Fibroblast of upper back skin (primary cell): ENCODE data around the gene FBLIM1.
A peak's percentile ranks its signal among the peaks of the same experiment; 100 is the strongest.

Source experiments
- DNase-seq: peaks from one replicate; pipeline ENCODE4 v3.0.0-alpha.2; 2013

Gene FBLIM1

GRCh38 chr1:15748690-15749398, 9.8 kb upstream of the FBLIM1 start:
- no peak for DNase-seq

DNA sequence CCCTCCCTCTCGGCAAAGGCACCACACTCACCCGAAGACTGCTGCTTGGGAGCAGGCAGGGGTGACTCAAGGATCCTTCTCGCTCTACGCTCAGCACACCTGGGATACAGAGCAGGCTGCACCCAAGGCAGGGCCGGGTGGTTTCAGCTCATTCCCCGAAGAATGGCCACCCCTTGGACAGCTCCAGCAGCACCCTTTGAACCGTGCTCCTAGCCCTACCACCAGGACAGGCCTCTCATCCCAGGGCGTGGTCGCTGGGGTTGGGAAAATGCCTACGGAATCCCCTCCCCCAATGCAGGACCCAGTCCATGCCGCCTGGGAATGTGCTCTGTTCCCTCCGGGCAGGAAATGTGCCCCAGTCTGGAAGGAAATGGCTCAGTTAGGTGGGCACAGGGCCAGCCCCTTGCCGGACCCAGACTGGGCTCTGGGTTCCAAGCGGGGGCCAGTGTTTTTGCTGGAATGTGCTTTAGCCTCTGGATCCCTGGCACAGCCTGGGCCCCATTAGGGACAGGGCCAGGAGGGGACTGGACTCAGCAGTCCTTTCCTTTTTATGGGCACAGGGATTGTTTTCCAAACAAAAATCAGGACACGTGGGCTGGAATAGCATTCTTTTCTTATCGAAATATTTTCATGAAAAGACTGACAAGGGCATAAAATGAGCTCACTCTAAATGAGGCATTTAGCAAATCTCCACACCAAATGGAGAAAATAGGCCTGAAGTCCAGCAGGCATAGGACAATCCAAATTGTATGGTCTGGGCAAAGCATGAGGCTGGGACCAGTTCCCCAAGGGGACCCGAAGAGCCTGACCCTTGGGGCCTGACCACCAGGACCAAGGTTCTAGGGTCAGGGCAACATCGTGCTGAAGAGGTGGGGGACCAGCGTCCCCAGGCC, 8.9 kb upstream of the FBLIM1 start:
- peak; percentile 25 for DNase-seq

DNA sequence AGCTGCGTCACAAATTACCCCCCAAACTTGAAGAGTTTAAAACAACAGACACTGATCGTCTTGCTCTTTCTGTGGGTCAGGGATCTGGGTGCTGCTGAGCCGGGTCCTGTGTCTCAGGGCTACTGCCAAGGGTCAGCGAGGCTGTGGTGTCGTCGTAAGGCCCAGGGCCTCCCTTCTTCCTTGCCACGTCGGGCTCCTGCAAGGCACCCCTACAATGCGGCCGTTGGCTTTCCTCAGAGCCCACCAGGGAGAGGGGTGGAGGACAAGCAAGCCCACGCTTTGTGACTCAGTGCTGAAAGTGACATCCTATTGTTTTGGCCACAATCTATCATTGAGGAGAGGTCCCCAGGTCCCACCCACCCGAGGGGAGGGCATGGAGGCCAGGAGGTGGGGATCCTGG, 7.7 kb upstream of the FBLIM1 start:
- DNase-seq, result no peak

- DNase-seq, result no peak
Measured at GRCh38 chr1:15751717-15752116, 6.9 kb upstream of the FBLIM1 start.

- no peak for DNase-seq
Measured at GRCh38 chr1:15753776-15754175, 4.8 kb upstream of the FBLIM1 start.

DNA sequence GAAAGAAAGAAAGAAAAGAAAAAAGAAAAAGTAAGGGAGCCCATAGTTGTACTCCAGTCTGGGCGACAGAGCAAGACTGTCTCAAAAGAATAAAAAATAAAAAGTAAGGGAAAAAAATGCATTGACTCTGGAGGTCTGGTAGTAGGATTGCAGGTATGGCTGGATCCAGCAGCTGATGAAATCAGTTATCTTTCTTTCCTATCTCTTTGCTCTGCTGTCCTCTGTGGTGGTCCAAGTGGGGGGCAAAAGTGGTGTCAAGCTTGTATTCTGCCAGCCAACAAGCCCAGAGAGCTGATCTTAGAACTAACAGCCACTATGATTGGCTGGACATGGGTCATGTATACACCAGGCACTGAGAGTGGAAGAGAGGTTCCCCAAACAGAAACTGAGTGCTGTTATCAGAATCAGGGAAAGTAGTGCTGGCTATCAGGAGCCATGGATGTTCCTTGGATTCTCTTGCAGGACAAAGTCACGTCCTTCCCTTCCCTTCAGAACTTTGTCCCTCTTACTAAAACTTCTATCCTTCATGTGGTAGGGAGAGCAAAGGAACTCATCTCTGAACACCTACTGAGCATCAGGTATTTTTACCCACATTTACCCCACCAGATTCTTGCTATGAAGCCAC, 3.5 kb upstream of the FBLIM1 start:
- DNase-seq, result no peak

GRCh38 chr1:15755646-15756040, 3.0 kb upstream of the FBLIM1 start:
- no peak for DNase-seq

DNA sequence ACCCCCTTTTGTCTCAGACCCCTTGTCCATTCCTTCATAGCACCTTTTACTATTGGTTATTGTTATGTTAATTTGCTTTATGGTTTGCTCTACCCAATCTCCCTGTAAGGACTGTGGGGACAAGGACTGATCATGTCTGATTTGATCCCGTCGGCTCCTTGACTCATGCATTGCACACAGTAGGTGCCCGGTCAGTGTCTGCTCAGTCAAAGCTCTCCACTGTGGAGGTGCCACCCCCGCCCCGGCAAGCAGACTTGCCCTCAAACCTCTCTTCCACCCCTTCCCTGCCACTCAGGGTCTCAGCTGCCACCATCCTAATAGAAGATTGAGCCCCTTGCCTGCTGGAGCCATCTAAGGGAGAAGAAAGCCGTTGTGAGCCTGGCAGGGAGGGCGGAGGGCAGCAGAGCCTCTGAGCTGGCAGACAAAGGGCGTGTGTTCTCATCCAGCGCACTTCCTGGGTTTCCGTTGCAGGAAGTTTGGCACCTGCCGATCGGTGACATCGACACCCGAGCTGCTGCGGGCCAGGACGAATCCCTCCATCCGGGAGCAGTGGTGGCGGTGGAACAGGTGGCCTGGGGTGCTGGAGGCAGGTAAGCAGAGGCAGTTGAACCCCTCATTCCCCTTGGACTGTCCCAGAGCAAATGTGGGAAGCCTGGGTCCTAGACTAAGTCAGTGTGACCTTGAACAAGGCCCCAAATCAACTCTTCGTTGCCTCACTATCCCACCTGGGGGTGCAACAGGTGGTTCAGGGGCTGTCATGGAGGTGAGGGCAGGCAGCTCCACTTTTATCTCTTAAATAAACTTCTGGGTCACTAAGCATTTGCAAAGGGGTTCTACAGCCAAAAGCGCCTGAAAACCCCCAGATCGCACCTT, 2.2 kb upstream of the FBLIM1 start:
- no peak for DNase-seq

DNA sequence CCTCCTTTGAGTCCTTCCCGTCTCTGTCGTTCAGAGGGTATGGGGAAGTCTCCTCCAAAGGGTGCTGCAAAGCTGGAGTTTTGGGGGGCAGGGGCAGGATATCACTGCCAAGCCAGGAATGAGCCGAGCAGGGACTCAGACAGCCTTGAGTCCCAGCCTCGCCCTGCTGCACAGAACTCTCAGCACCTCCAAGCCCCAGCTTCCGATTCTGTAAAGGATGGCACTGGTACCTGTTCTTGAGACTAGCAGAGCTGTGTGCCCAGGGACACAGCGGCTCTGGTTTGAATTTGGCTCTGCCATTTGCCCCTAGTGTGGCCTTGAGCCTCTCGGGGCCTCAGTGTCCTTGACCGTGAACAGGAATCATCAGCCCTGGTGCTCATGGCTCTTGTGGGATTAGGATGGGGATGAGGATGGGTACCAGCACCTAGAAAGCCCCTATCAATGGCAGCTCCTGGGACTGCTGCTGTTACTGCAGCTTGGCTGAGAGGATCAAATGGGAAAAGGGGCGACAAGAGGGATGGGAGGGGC, 1.5 kb upstream of the FBLIM1 start:
- DNase-seq, result no peak

DNA sequence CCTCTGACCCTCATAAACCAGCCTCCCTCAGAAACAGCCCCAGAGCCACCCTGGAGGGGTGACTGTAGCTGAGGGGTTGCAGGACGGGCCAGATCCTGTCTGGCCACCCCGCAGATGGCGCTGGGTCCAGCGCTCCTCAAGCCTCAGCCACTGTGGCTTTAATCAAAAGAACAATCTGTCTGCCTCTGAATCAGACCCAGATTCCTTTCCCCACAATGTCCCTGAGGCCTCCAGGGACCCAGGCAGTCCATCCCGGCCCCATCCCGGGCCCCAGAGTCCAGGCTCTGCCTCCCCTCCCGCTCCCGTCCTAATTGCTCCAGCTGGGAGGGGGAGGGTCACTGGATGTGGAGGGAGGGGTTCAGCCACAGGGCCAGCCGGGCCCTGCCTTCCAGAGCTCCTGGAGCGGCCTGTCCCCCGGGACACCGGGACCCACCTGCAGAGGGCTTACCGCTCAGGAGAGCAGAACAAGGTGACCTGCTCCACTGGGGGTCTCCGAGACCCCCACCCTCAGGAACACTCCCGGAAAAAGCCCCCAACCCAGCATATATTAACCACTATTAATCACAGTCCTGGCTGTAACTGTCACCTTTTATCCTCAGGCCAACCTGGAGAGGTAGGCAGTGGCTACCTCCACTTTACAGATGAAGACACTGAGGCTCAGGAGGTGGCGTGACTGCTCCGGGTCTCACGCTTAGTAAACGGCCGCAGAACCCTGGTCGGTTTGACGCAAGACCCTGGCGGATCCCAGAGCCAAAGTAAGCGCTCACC, 836 bp upstream of the FBLIM1 start:
- peak; percentile 53 for DNase-seq

DNA sequence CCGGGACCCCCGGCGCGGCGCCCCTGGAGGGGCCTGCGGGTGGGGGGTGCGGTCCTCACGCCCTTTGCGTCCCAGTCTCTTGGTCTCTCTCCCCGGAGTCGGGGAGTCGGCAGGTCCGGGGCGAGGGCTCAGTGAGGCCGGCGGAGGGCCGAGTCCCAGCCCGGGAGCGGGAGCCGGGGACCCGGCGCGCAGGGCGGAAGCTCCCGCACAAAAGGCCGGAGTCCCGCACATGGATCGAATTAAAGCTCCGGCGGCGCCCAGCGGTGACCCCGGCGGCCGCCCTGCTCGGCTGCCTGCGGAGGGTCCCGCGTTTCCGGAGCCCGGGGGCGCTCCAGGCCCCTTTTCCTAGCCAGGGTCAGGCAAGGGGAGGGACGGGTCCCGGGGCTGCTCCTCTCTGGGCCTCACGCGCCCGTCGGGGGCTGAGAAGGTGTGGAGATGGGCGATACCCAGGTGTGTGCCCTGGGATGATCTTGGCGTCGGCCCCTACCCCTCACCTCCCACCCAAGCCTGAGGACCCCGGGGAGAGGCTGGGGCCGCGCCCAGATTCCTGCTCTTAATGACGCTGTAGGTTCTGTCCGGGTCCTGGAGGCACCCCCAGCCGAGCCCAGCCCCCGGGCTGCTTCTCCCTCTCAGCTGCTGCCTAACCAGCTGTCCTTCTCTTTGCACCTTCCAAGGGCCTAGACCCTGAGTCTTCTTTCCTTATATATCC, 512 bp downstream of the FBLIM1 start:
- no peak for DNase-seq

DNA sequence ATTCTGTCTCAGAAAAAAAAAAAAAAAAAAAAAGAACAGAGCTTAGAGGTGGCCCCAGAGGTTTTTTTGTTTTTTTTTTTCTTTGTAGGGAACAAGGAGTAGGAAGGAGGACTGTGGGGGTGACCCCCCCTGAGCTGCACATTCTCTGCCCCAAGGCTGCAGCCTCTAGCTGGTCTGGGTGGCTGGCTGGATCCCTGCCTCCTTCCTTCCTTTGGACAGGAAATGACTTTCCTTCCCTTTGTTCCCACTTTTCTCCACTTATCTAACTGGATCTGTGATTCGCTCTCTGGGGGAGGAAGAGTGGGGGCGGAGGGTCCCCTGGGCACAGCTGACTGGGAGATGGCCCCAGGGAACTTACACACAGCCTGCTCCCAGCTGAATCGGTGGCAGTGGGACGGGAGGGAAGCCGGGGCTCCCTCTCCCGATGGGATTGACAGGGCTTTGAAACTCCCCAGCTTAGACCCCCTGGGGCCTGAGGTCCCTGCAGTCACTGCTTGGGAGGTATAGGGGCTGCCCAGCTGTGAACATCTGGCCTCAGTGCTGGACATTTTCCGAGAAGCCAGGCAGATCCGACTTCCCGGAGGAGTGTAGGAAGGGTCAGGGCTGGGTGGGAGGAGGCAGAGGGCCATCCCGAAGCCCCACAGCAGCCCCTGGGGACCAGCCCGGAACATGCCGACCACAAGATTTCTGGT, 2.1 kb downstream of the FBLIM1 start:
- DNase-seq, result peak; percentile 79

DNA sequence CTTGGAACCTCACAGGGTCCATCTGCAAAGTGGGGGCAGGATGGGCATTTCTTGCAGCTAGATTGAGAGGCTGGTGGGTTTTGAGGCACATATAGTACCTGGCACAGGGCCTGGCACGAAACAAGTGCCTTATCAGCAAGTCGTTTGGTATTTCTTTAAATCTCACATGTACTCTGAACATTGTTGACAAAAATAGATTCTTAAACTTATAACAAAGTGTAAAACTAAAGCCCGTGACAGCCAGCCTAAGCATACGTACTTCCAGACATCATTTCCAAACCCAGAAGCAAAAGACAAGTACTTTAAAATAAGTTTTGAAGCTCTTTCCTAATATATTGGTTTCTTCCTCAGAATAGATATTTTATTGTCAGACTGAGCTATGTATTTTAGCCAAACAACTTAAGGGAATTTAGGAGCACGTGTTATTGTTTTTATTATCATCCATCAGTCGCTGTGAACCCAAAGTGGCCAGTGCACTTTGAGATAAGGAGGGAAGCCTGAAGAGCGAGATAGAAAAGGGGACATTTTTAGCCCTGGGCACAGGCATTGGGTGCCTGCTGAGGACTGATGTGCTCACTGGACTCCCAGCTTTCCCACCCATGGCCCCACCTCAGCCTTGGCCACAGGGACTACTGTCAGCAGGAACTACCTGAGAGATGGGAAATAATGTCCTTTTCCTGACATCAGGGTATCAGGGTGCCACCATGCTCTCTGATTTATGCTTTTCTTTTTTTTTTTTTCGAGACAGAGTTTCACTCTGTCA, 3.0 kb downstream of the FBLIM1 start:
- DNase-seq, result no peak

- no peak for DNase-seq
Measured at GRCh38 chr1:15762546-15762945, 4.0 kb downstream of the FBLIM1 start.

GRCh38 chr1:15764269-15764764, 5.7 kb downstream of the FBLIM1 start:
- no peak for DNase-seq

GRCh38 chr1:15764890-15765289, 6.3 kb downstream of the FBLIM1 start:
- DNase-seq, result no peak

DNA sequence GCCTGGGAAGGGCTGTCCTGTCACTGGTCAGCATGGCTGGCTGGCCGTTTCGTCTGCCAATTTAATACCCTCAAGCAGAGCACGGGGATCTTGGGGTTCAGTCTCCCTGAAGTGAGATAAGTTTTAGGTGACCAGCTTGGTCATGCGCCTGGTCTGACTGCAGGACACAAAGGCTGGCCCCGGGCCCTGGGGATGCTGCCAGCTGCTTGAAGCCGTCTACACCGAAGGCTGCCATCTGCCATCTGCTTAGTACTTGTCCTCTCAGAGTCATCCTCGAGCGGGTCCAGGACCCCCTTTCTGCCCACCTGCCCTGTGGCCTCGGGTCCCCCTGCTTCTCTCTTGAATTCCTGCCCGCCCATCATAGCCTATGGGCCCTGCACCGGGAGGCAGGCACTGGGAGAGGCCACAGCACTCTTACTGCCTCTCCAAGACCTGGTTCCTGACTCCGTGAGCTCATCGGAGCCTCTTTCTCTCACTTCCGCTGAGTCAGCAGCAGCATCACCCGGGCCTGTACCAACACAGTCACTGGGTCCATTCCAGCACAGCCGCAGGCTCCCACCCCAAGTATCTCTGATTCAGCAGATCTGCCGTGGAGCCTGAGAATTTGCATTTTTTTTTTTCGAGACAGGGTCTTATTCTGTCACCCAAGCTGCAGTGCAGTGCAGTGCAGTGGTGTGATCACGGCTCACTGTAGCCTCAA, 7.0 kb downstream of the FBLIM1 start:
- DNase-seq, result peak; percentile 34

DNA sequence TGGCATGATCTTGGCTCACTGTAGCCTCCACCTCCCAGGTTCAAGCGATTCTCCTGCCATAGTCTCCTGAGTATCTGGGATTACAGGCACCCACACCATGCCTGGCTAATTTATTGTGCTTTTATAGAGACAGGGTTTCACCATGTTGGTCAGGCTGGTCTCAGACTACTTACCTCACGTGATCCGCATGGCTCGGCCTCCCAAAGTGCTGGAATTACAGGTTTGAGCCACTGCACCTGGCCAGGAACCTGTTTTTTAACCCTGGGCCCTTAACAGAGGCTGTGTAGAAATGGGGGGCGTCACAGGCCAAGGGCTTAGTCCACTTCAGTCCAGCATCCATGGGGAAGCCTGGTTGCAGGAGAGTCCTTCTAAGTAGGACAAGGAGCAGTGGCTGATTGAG, 9.3 kb downstream of the FBLIM1 start:
- DNase-seq, result no peak

- DNase-seq, result no peak
Measured at GRCh38 chr1:15768388-15768787, 9.8 kb downstream of the FBLIM1 start.
